Inflammatory macrophage (primary cell): ENCODE results near the gene REELD1.

Experiments
- DNase-seq, 2 donors: peaks; one replicate each; pipeline ENCODE4 v3.0.0-alpha.2; 2020 to 2022

REELD1 gene

GRCh38 chr4:146269228-146269653 is 54.9 kb downstream of the REELD1 start:
- DNase-seq, result no peak

DNA sequence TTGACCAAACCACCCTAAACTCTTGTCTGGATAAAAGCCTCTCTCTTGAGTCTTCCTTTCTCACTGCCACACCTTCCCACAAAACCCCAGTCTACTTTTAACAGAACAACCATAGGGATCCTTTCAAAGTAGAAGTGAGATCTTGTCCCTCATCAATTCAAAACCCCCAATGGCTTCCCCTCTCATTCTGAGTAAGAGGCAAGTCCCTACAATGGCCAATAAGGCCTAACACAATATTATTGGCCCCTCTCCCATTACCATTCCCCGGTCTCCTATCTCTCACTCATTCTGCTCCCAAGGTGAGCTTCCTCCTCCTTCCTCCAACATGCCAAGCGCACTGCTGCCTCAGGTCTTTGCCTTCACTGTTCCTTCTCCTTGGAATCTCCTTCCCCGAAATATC is 57.1 kb downstream of the REELD1 start:
- DNase-seq, result no peak

DNA sequence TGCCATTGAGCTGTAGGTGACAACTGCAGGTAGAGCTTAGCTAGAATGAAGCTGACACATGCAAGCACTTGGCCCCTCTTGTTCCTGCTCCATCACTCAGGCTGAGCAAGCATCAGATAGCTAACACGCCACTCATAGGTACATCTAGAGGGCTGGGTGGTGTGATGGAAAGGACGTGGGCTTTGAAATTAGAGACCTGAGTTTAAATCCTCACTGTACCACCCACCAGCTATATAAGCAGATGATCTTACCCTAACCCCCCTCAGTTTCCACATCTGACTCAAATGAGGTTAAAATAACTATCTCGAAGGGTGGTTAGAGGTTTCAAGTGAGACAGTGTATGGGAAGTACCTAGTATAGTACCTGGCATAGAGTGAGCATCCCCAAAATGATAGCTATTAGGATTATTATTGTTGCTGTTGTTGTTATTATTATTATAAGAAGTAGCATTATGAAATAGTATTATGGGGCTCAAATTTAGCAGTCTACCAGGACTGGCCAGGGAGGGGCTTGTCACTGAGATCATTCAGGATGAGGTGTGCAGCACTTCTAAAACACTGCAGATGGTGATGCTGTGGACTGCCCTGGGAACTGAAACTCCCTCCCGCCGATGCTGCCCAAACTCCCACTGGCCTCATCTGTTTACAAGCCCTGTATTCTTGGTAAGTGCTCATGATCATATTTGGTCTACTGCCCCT is 59.0 kb downstream of the REELD1 start:
- DNase-seq, result no peak

GRCh38 chr4:146274774-146275173 is 60.4 kb downstream of the REELD1 start:
- no peak for DNase-seq

GRCh38 chr4:146275370-146275769 is 61.0 kb downstream of the REELD1 start:
- peak; percentile 81 to 88 for DNase-seq

- DNase-seq, result no peak
Measured at GRCh38 chr4:146278986-146279385, 64.6 kb downstream of the REELD1 start.
